Amniotic stem cell (primary cell): ENCODE results near the gene PPIG.
"Not testable (repeated sequence)": the region's sequence is repeated elsewhere in the genome, so short reads cannot be mapped to it uniquely, and the experiment has no call there.

Source experiments
- DNase-seq: peaks from one replicate; lab custom pipeline; 2025; lab: John Stamatoyannopoulos, UW

The PPIG gene

DNA sequence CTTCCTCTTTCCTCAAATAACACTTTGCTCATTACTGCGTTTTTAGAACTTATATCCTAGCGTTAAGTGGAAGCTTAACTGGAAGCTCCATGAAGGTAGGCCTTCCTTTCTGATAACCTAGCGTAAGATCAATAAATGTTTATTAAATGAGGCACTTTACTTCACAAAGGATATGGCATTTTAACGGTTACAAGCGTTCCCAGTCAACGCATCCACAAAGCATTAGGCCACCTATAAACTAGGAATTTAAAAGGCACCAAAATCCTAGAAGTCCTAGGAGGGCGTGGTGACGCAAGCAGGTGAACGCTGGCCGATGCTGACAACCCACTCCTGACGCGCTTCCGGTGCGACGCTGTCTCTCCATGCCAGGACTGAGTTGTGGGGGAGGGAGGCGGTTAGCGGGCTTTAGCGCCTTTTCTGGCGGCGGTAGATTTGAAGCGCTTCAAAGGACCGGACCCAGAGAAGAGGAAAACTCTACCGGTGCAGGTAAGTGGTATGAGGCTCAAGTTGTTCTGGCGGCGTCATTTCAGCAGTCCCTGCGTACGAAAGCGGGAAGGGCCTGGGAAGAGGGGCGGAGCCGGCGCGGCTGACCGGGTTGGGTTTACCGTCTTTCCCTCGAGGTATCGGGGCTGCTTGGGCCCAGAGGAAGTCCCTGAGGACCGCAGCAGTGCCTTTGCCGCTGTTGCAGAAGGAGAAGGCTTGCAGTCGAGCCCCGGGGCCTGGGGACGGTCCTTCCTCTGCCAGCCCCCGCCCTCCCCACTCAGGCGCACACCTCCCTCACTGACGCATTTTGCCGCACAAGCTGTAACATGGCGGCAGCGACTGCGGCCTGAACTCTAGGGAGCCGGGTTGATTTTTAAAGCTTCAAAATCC is at the start of gene PPIG:
Gene PPIG (plus strand): TSS at position 347 of the 873 bp plus-strand sequence. CDS start 19,691 bp downstream, outside the sequence.
- peak; percentile 79 for DNase-seq

- not testable (repeated sequence) for DNase-seq
Observed at GRCh38 chr2:169539460-169539859, 44.7 kb upstream of the PPIG start.

DNA sequence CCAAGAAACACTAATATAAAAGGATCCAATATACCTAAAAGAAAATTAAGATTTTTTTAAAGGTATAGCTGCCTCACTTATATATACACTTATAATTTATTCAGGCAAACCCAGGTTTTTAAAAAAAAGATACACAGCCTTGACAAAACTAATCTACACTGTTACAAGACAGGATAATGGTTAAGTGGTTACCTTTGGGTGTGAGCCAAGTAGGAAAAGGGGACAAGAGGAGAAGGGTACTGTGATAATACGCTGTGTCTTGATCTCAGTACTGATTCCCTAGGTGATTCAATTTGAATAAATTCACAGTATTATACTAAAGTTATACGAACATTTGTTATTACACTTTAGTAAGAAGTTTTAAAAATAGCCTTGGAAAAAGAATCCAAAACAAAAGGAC is 44.0 kb upstream of the PPIG start:
- DNase-seq: no peak

GRCh38 chr2:169542433-169542832 is 41.7 kb upstream of the PPIG start:
- no peak for DNase-seq

DNA sequence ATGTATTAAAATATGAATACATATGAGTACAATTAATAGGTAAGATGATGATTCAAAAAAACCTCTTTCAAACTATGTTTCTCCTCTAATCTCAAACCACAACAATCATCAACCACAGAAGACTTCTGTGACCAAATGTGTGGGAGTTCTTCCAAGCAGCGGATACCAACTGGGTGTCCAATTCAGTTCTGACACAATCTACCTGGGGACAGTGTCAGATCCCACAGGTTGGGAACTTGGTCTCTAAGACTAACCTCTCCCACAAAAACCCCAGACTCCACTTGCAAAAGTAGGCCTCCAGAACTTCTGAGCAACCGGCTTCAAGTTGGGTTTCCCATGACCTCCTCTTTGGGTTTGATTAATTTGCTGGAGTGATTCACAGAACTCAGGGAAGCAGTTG is 37.4 kb upstream of the PPIG start:
- no peak for DNase-seq

GRCh38 chr2:169561364-169561763 is 22.8 kb upstream of the PPIG start:
- DNase-seq: no peak

DNA sequence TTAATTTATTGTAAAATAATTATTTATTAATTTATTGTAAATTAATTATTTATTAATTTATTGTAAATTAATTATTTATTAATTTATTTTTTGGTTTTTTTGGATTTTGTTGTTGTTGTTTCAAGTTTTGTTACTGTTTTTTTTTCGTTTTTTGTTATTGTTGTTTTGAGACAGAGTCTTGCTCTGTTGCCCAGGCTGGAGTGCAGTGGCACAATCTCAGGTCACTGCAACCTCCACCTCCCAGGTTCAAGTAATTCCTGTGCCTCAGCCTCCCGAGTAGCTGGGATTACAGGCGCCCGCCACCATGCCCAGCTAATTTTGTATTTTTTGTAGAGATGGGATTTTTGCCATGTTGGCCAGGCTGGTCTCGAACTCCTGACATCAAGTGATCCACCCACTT is 22.1 kb upstream of the PPIG start:
- not testable (repeated sequence) for DNase-seq

GRCh38 chr2:169562519-169562918 is 21.6 kb upstream of the PPIG start:
- DNase-seq: no peak

GRCh38 chr2:169565686-169566085 is 18.5 kb upstream of the PPIG start:
- no peak for DNase-seq

GRCh38 chr2:169569948-169570347 is 14.2 kb upstream of the PPIG start:
- DNase-seq: no peak

GRCh38 chr2:169570752-169571151 is 13.4 kb upstream of the PPIG start:
- DNase-seq: not testable (repeated sequence)

DNA sequence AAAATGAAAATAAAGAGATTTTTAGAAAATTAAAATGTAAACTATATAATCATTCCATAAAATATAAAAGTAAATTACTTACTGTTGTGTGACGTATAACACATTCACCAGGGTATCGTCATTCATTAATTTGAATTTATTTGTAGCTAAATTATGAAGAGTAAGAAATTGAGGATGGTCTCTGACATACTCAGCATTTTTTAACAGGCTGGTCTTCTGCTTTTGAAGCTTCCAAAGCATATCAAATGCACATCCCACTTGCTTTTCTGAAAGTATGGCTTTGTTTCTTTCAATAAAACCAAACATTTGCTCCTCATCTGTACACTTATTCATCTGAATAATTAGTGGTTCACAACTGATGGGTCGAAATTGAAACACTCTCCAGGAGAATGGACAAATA is 12.6 kb upstream of the PPIG start:
- DNase-seq: no peak

GRCh38 chr2:169572189-169572588 is 12.0 kb upstream of the PPIG start:
- no peak for DNase-seq

DNA sequence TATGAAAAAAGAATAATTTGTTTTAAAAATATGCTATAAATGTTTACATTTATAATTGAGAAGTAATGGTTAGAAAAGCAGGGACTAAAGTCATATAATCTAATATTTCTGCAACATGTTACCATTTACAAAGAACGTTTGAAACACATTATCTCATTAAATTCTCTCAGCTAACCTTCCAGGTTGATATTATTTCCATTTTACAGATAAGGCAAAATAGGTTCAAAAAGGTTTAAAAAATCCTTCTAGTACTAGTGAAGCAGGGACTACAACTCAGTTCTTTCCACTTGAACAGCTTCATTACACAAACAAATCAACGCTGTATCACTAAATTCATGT is 11.4 kb upstream of the PPIG start:
- no peak for DNase-seq

DNA sequence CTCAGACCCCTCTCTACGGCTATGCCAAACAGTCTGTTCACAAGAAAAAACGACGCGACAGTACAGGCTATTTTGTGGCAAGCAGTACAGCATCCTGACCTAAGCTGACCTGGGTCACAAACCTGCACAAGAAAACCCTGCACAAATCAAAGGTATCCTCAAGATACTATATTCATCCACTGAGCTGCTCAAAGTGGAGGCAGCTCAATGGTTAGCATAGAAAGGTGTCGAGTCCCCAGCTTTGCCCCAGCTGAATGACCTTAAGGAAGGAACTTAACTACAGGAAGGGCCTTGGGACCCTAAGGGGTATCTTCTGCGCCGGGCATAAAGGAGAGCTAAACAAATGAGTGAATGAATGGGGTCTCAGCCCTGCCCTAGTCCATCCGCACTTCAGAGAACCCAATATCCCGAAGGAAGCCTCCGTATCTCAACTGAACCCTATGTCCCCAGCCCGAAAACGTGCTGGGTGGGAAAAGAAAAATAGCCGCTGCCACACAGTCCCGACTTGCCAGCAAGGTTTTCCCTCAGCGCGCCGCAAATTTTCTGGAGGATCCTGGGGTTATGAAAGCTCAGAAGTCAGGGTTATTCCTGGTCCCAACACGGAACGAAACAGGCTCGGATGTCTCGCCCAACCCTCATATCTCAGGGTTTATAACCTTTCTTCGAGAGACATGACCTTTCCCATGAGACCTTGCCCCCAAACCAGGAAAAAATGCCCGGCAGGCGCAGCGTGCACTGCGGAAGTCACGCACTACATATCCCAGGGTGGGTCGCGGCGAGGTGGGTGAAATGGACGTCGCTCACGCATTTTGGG is 10.8 kb upstream of the PPIG start, which contains the start of gene FASTKD1:
Gene FASTKD1 (minus strand): TSS at position 706 of the 814 bp plus-strand sequence. CDS start 1,836 bp downstream, outside the sequence.
- peak; percentile 76 for DNase-seq

DNA sequence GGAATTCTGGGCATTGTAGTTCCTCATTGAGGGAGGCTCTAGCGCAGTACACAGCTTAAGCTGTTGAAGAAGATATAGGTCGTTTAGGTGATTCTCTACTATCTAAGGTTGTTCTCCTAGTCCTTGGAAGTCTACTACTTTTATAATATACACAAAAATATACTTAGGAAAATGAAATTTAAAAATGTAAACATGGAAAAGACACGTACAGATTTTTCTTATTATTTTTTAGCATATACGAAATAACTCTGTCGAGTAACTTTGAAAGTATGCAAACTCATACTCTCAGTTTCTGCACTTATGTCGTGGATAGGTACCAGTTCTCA is 10.2 kb upstream of the PPIG start:
- DNase-seq: no peak

GRCh38 chr2:169574539-169574938 is 9.6 kb upstream of the PPIG start:
- DNase-seq: not testable (repeated sequence)

- DNase-seq: not testable (repeated sequence)
Observed at GRCh38 chr2:169575264-169575663, 8.9 kb upstream of the PPIG start.

GRCh38 chr2:169579044-169579443 is 5.1 kb upstream of the PPIG start:
- DNase-seq: no peak

DNA sequence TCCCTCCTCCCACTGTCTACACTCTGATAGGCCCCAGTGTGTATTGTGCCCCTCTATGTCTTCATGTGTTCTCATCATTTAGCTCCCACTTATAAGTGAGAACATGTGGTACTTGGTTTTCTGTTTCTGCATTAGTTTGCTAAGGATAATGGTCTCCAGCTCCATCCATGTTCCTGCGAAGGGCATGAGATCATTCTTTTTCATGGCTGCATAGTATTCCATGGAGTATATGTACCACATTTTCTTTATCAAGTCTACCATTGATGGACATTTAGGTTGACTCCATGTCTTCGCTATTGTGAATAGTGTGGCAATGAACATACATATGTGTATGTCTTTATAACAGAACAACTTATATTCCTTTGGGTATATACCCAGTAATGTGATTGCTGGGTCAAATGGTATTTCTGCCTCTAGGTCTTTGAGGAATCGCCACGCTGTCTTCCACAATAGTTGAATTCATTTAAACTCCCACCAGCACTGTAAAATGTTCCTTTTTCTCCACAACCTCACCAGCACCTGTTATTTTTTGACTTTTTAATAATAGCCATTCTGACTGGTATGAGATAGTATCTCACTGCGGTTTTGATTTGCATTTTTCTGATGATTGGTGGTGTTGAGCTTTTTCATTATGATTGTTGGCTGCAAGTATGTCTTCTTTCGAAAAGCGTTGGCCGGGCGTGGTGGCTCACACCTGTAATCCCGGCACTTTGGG is 1.4 kb upstream of the PPIG start:
- not testable (repeated sequence) for DNase-seq

GRCh38 chr2:169583518-169583917 is 633 bp upstream of the PPIG start:
- no peak for DNase-seq

- DNase-seq: no peak
Observed at GRCh38 chr2:169585673-169586072, 1.5 kb downstream of the PPIG start.
